HepG2 (cell line): ENCODE data around the gene DOHH. TPM values are rescaled to one million over a fixed set of nuclear protein-coding genes. Genes with fewer than 3 reads are reported as not detected.

ENCODE experiments used
- ARNT ChIP-seq: fragments of 450-650 bp; IDR thresholded peaks from 2 replicates; pipeline ENCODE4 v1.6.1; 2017
- ATF1 ChIP-seq: IDR thresholded peaks from 2 replicates; pipeline ENCODE4 v1.6.1; 2016; ENCODE audit warnings: mild to moderate bottlenecking, control low read depth
- FOXK1 ChIP-seq: sonication (generic); formaldehyde crosslinking; IDR thresholded peaks from 2 replicates; pipeline ENCODE4 v1.4.0; 2020; ENCODE audit warnings: low read depth, missing genetic modification reagents, borderline replicate concordance
- JDP2 ChIP-seq: sonication (generic); formaldehyde crosslinking; IDR thresholded peaks from 2 replicates; pipeline ENCODE4 v1.8.1; 2022; ENCODE audit warnings: missing genetic modification reagents, borderline replicate concordance
- KAT2B ChIP-seq: fragments of 150-350 bp; IDR thresholded peaks from 2 replicates; pipeline ENCODE4 v1.6.1; 2014; ENCODE audit warnings: low read depth, low read length, borderline replicate concordance
- KAT8 ChIP-seq: IDR thresholded peaks from 2 replicates; pipeline ENCODE4 v1.6.1; 2016; ENCODE audit warnings: missing genetic modification reagents, missing compliant biosample characterization
- KLF12 ChIP-seq: sonication (generic); formaldehyde crosslinking; IDR thresholded peaks from 2 replicates; pipeline ENCODE4 v1.4.0; 2020; ENCODE audit warnings: missing genetic modification reagents, borderline replicate concordance
- KLF13 ChIP-seq: sonication (generic); formaldehyde crosslinking; IDR thresholded peaks from 2 replicates; pipeline ENCODE4 v1.4.0; 2020; ENCODE audit warnings: mild to moderate bottlenecking, missing genetic modification reagents
- LBX2 ChIP-seq: sonication (generic); formaldehyde crosslinking; IDR thresholded peaks from 2 replicates; pipeline ENCODE4 v1.5.0; 2020; ENCODE audit warnings: missing genetic modification reagents, mild to moderate bottlenecking, borderline replicate concordance
- NRL ChIP-seq: sonication (generic); formaldehyde crosslinking; IDR thresholded peaks from 2 replicates; pipeline ENCODE4 v1.5.0; 2020; ENCODE audit warnings: missing genetic modification reagents, mild to moderate bottlenecking, moderate library complexity, borderline replicate concordance
- POGZ ChIP-seq: sonication (generic); formaldehyde crosslinking; IDR thresholded peaks from 2 replicates; pipeline ENCODE4 v1.4.0; 2020; ENCODE audit warnings: mild to moderate bottlenecking, missing genetic modification reagents
- SRSF9 ChIP-seq: fragments of 200-400 bp; formaldehyde crosslinking; IDR thresholded peaks from 2 replicates; pipeline ENCODE4 v1.6.1; 2018; ENCODE audit warnings: borderline replicate concordance, mild to moderate bottlenecking, low read depth, low read length; ENCODE audit not compliant: insufficient read depth, poor library complexity, severe bottlenecking
- TOPORS ChIP-seq: sonication (generic); formaldehyde crosslinking; IDR thresholded peaks from 2 replicates; pipeline ENCODE4 v1.8.0; 2023; ENCODE audit warnings: mild to moderate bottlenecking, missing genetic modification reagents
- TRIM22 ChIP-seq: fragments of 450-650 bp; IDR thresholded peaks from 2 replicates; pipeline ENCODE4 v1.6.1; 2017
- ZFP91 ChIP-seq: sonication (generic); formaldehyde crosslinking; IDR thresholded peaks from 2 replicates; pipeline ENCODE4 v1.9.0; 2022; ENCODE audit warnings: missing genetic modification reagents, mild to moderate bottlenecking, borderline replicate concordance
- ZNF224 ChIP-seq: sonication (generic); formaldehyde crosslinking; IDR thresholded peaks from 2 replicates; pipeline ENCODE4 v1.5.0; 2020; ENCODE audit warnings: mild to moderate bottlenecking, missing genetic modification reagents
- ZNF331 ChIP-seq: sonication (generic); formaldehyde crosslinking; IDR thresholded peaks from 2 replicates; pipeline ENCODE4 v1.4.0; 2020; ENCODE audit warnings: missing genetic modification reagents
- ZNF33A ChIP-seq: sonication (generic); formaldehyde crosslinking; IDR thresholded peaks from 2 replicates; pipeline ENCODE4 v1.5.1; 2020; ENCODE audit warnings: missing genetic modification reagents, mild to moderate bottlenecking, moderate library complexity, borderline replicate concordance
- ZNF644 ChIP-seq: IDR thresholded peaks from 2 replicates; pipeline ENCODE4 v1.6.1; 2016; ENCODE audit warnings: low read depth
- ZNF737 ChIP-seq: sonication (generic); formaldehyde crosslinking; IDR thresholded peaks from 2 replicates; pipeline ENCODE4 v1.5.0; 2020; ENCODE audit warnings: missing genetic modification reagents, mild to moderate bottlenecking, borderline replicate concordance
- ZNF781 ChIP-seq: sonication (generic); formaldehyde crosslinking; IDR thresholded peaks from 2 replicates; pipeline ENCODE4 v1.5.1; 2020; ENCODE audit warnings: borderline replicate concordance, mild to moderate bottlenecking, missing genetic modification reagents; ENCODE audit errors: not compliant biosample characterization
- polyA plus RNA-seq, 8 experiments: library from polyadenylated mRNA; depleted of rRNA in 3 of 8; stranded (reverse) in 7 of 8; unstranded in 1 of 8; fragments of >200 nt; fragmentation: Illumina TruSeq in 4 of 8; extraction: Trizol in 4 of 8; gene quantifications; 2 replicates each; pipeline versions ENCODE4 v1.2.1 to v1.2.3, GENCODE V29; 2011 to 2016; ENCODE audit warnings: low read depth in 4 of 8, missing spikeins in 1 of 8, mixed read lengths in 1 of 8; ENCODE audit not compliant: insufficient read depth in 1 of 8
- total RNA-seq, 5 experiments: library from RNA; depleted of rRNA; stranded (reverse); fragments of >200 nt; fragmentation: Illumina TruSeq; extraction: Trizol; gene quantifications; 2 replicates each; pipeline ENCODE4 v1.2.3, GENCODE V29; 2016; ENCODE audit warnings: low read depth in 1 of 5
- TF ChIP-seq, protein P1 (sequence below): IDR thresholded peaks from 2 replicates; pipeline ENCODE4 v1.6.1; 2012; ENCODE audit warnings: inconsistent platforms
- TF ChIP-seq, protein P2 (sequence below): sonication (generic); formaldehyde crosslinking; IDR thresholded peaks from 2 replicates; pipeline ENCODE4 v1.4.0; 2020; ENCODE audit warnings: missing genetic modification reagents
- TF ChIP-seq, protein P3 (sequence below): sonication (generic); formaldehyde crosslinking; IDR thresholded peaks from 2 replicates; pipeline ENCODE4 v1.8.0; 2023; ENCODE audit warnings: mild to moderate bottlenecking, missing genetic modification reagents

The DOHH gene
- total and polyA plus RNA-seq, 2 of the 13 experiments (the other 11 are each of a cell fraction or from before 2014, with no cell fraction given) = 3.5 to 13.7 TPM

- no peak for TF ChIP-seq ZNF737 (CRISPR knock-in tag)
- TF ChIP-seq ATF1 (CRISPR knock-in tag) = no peak
- TF ChIP-seq ZNF33A (CRISPR knock-in tag) = no peak
- no peak for TF ChIP-seq FOXK1 (CRISPR knock-in tag)
- peak; percentile 53; the same call in 1 of the 2 replicates for TF ChIP-seq ZFP91
- no peak for TF ChIP-seq POGZ (CRISPR knock-in tag)
- TF ChIP-seq TOPORS (CRISPR knock-in tag) = peak; percentile 88
- TF ChIP-seq ZNF644 (CRISPR knock-in tag) = no peak
- no peak for TF ChIP-seq LBX2
- TF ChIP-seq ZNF224 (CRISPR knock-in tag) = peak; percentile 96; the same call in 1 of the 2 replicates
- no peak for TF ChIP-seq SRSF9
- no peak for TF ChIP-seq KLF13
- TF ChIP-seq, protein P1, sequence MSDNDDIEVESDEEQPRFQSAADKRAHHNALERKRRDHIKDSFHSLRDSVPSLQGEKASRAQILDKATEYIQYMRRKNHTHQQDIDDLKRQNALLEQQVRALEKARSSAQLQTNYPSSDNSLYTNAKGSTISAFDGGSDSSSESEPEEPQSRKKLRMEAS = peak; percentile 94
- peak; percentile 98 for TF ChIP-seq NRL
- TF ChIP-seq, protein P2, sequence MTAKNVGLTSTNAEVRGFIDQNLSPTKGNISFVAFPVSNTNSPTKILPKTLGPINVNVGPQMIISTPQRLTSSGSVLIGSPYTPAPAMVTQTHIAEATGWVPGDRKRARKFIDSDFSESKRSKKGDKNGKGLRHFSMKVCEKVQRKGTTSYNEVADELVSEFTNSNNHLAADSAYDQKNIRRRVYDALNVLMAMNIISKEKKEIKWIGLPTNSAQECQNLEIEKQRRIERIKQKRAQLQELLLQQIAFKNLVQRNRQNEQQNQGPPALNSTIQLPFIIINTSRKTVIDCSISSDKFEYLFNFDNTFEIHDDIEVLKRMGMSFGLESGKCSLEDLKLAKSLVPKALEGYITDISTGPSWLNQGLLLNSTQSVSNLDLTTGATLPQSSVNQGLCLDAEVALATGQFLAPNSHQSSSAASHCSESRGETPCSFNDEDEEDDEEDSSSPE = peak; percentile 56; the same call in 1 of the 2 replicates
- TF ChIP-seq KAT2B = no peak
- no peak; the same call in 1 of the 2 replicates for TF ChIP-seq JDP2 (CRISPR knock-in tag)
- no peak for TF ChIP-seq TRIM22
- TF ChIP-seq KAT8 (CRISPR knock-in tag) = peak; percentile 39; the same call in 1 of the 2 replicates
- TF ChIP-seq ZNF781 = no peak
- TF ChIP-seq, protein P3, sequence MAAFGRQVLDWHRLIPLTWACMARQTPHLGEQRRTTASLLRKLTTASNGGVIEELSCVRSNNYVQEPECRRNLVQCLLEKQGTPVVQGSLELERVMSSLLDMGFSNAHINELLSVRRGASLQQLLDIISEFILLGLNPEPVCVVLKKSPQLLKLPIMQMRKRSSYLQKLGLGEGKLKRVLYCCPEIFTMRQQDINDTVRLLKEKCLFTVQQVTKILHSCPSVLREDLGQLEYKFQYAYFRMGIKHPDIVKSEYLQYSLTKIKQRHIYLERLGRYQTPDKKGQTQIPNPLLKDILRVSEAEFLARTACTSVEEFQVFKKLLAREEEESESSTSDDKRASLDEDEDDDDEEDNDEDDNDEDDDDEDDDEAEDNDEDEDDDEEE (CRISPR knock-in tag) = no peak; the same call in none of the 2 replicates
- peak; percentile 71 for TF ChIP-seq ZNF331 (CRISPR knock-in tag)
- TF ChIP-seq KLF12 (CRISPR knock-in tag) = no peak
- TF ChIP-seq ARNT = no peak
These were observed 19.0 kb downstream of the DOHH start (continued) for GRCh38 chr19:3481241-3482090.
